HEK293 (cell line): ENCODE results near the gene NHLH1.

ENCODE experiments used
- BCL11A ChIP-seq: fragments of 450-650 bp; formaldehyde crosslinking; IDR thresholded peaks from 2 replicates; pipeline ENCODE4 v1.5.1; 2016; ENCODE audit warnings: low read depth, missing biosample characterization, missing genetic modification characterization
- BCL11B ChIP-seq: fragments of 450-650 bp; formaldehyde crosslinking; IDR thresholded peaks from 2 replicates; pipeline ENCODE4 v1.5.1; 2016; ENCODE audit warnings: low read depth, missing biosample characterization, missing genetic modification characterization
- GLI2 ChIP-seq: fragments of 450-650 bp; formaldehyde crosslinking; IDR thresholded peaks from 2 replicates; pipeline ENCODE4; 2017; ENCODE audit warnings: missing biosample characterization, missing genetic modification characterization, low read depth, borderline replicate concordance
- GLI4 ChIP-seq: fragments of 450-650 bp; formaldehyde crosslinking; IDR thresholded peaks from 2 replicates; pipeline ENCODE4 v1.5.1; 2016; ENCODE audit warnings: missing biosample characterization, missing genetic modification characterization
- HIC1 ChIP-seq: fragments of 450-650 bp; formaldehyde crosslinking; IDR thresholded peaks from 2 replicates; pipeline ENCODE4 v1.5.1; 2016; ENCODE audit warnings: missing biosample characterization, missing genetic modification characterization
- HOXA7 ChIP-seq: sonication (generic); formaldehyde crosslinking; IDR thresholded peaks from 2 replicates; pipeline ENCODE4 v1.8.1; 2022; ENCODE audit warnings: missing genetic modification reagents, borderline replicate concordance
- HOXD13 ChIP-seq: sonication (generic); formaldehyde crosslinking; IDR thresholded peaks from 2 replicates; pipeline ENCODE4 v1.8.0; 2022; ENCODE audit warnings: missing genetic modification reagents, borderline replicate concordance
- PRDM10 ChIP-seq: fragments of 450-650 bp; formaldehyde crosslinking; IDR thresholded peaks from 2 replicates; pipeline ENCODE4 v1.5.1; 2016; ENCODE audit warnings: missing biosample characterization, missing genetic modification characterization
- PRDM6 ChIP-seq: fragments of 450-650 bp; formaldehyde crosslinking; IDR thresholded peaks from 2 replicates; pipeline ENCODE4 v1.5.1; 2017; ENCODE audit warnings: missing biosample characterization, missing genetic modification characterization
- SETDB1 ChIP-seq: IDR thresholded peaks from one replicate; pipeline ENCODE4 v1.6.1; 2017; ENCODE audit warnings: mild to moderate bottlenecking, low read length, moderate library complexity, mixed read lengths; ENCODE audit not compliant: insufficient read length
- ZEB2 ChIP-seq: fragments of 450-650 bp; formaldehyde crosslinking; IDR thresholded peaks from 2 replicates; pipeline ENCODE4 v1.5.1; 2016; ENCODE audit warnings: missing biosample characterization, missing genetic modification characterization
- ZNF121 ChIP-seq: fragments of 450-650 bp; formaldehyde crosslinking; IDR thresholded peaks from 2 replicates; pipeline ENCODE4 v1.5.1; 2016; ENCODE audit warnings: missing biosample characterization, missing genetic modification characterization
- ZNF140 ChIP-seq: fragments of 450-650 bp; formaldehyde crosslinking; IDR thresholded peaks from 2 replicates; pipeline ENCODE4 v1.5.1; 2016; ENCODE audit warnings: missing biosample characterization, missing genetic modification characterization
- ZNF146 ChIP-seq: fragments of 450-650 bp; formaldehyde crosslinking; IDR thresholded peaks from 2 replicates; pipeline ENCODE4 v1.5.1; 2016; ENCODE audit warnings: missing biosample characterization, missing genetic modification characterization
- ZNF157 ChIP-seq: fragments of 450-650 bp; formaldehyde crosslinking; IDR thresholded peaks from 2 replicates; pipeline ENCODE4 v1.5.1; 2016; ENCODE audit warnings: missing biosample characterization, missing genetic modification characterization
- ZNF174 ChIP-seq: fragments of 450-650 bp; formaldehyde crosslinking; IDR thresholded peaks from 2 replicates; pipeline ENCODE4 v1.5.0; 2017; ENCODE audit warnings: missing biosample characterization, mild to moderate bottlenecking, missing genetic modification characterization
- ZNF175 ChIP-seq: fragments of 450-650 bp; formaldehyde crosslinking; IDR thresholded peaks from 2 replicates; pipeline ENCODE4 v1.5.1; 2016; ENCODE audit warnings: missing biosample characterization, missing genetic modification characterization
- ZNF184 ChIP-seq: fragments of 450-650 bp; IDR thresholded peaks from 2 replicates; pipeline ENCODE4 v1.5.1; 2018; ENCODE audit warnings: missing biosample characterization, mild to moderate bottlenecking, missing genetic modification characterization
- ZNF341 ChIP-seq: fragments of 450-650 bp; formaldehyde crosslinking; IDR thresholded peaks from 2 replicates; pipeline ENCODE4; 2016; ENCODE audit warnings: low read depth, missing biosample characterization, missing genetic modification characterization
- ZNF350 ChIP-seq: fragments of 450-650 bp; formaldehyde crosslinking; IDR thresholded peaks from 2 replicates; pipeline ENCODE4 v1.5.0; 2017; ENCODE audit warnings: missing biosample characterization, mild to moderate bottlenecking, missing genetic modification characterization
- ZNF362 ChIP-seq: fragments of 450-650 bp; formaldehyde crosslinking; IDR thresholded peaks from 2 replicates; pipeline ENCODE4 v1.5.1; 2016; ENCODE audit warnings: missing biosample characterization, missing genetic modification characterization
- ZNF37A ChIP-seq: fragments of 450-650 bp; IDR thresholded peaks from 2 replicates; pipeline ENCODE4 v1.5.1; 2018; ENCODE audit warnings: missing biosample characterization, missing genetic modification characterization
- ZNF514 ChIP-seq: fragments of 450-650 bp; formaldehyde crosslinking; IDR thresholded peaks from 2 replicates; pipeline ENCODE4 v1.5.1; 2016; ENCODE audit warnings: missing biosample characterization, missing genetic modification characterization
- ZNF529 ChIP-seq: fragments of 450-650 bp; formaldehyde crosslinking; IDR thresholded peaks from 2 replicates; pipeline ENCODE4 v1.5.1; 2017; ENCODE audit warnings: missing genetic modification characterization, missing biosample characterization; ENCODE audit not compliant: insufficient replicate concordance
- ZNF530 ChIP-seq: fragments of 450-650 bp; formaldehyde crosslinking; IDR thresholded peaks from 2 replicates; pipeline ENCODE4 v1.5.1; 2016; ENCODE audit warnings: low read depth, missing biosample characterization, missing genetic modification characterization
- ZNF664 ChIP-seq: fragments of 450-650 bp; formaldehyde crosslinking; IDR thresholded peaks from 2 replicates; pipeline ENCODE4 v1.5.1; 2016; ENCODE audit warnings: missing biosample characterization, missing genetic modification characterization
- ZNF677 ChIP-seq: fragments of 450-650 bp; IDR thresholded peaks from 2 replicates; pipeline ENCODE4 v1.5.0; 2018; ENCODE audit warnings: missing biosample characterization, mild to moderate bottlenecking, missing genetic modification characterization, moderate library complexity
- ZNF701 ChIP-seq: fragments of 450-650 bp; formaldehyde crosslinking; IDR thresholded peaks from 2 replicates; pipeline ENCODE4 v1.5.1; 2016; ENCODE audit warnings: missing biosample characterization, missing genetic modification characterization
- ZNF785 ChIP-seq: fragments of 450-650 bp; formaldehyde crosslinking; IDR thresholded peaks from 2 replicates; pipeline ENCODE4 v1.5.1; 2016; ENCODE audit warnings: missing biosample characterization, missing genetic modification characterization
- ZNF792 ChIP-seq: fragments of 450-650 bp; formaldehyde crosslinking; IDR thresholded peaks from 2 replicates; pipeline ENCODE4 v1.5.1; 2016; ENCODE audit warnings: missing biosample characterization, missing genetic modification characterization
- ZNF830 ChIP-seq: fragments of 450-650 bp; IDR thresholded peaks from 2 replicates; pipeline ENCODE4 v1.5.0; 2018; ENCODE audit warnings: missing biosample characterization, missing genetic modification characterization, low read depth, mild to moderate bottlenecking, moderate library complexity
- ZSCAN16 ChIP-seq: fragments of 450-650 bp; formaldehyde crosslinking; IDR thresholded peaks from 2 replicates; pipeline ENCODE4 v1.5.1; 2016; ENCODE audit warnings: missing biosample characterization, missing genetic modification characterization
- ZSCAN30 ChIP-seq: fragments of 450-650 bp; IDR thresholded peaks from 2 replicates; pipeline ENCODE4 v1.5.1; 2018; ENCODE audit warnings: missing biosample characterization, mild to moderate bottlenecking, missing genetic modification characterization, moderate library complexity

Gene NHLH1

GRCh38 chr1:160342953-160343869 lies 23.7 kb upstream of the NHLH1 start, which contains the start of the genes COPA and NCSTN (continued):
- TF ChIP-seq GLI2 = no peak
- TF ChIP-seq HOXD13 (CRISPR knock-in tag) = no peak
- TF ChIP-seq ZNF350 (tag by site-specific recombination) = no peak
- TF ChIP-seq ZNF530 (tag by site-specific recombination) = no peak
- TF ChIP-seq ZNF785 (tag by site-specific recombination) = no peak
- no peak for TF ChIP-seq ZNF701 (tag by site-specific recombination)
- TF ChIP-seq PRDM6 (tag by site-specific recombination) = no peak
- peak; percentile 55; the same call in 1 of the 2 replicates for TF ChIP-seq ZEB2
- peak; percentile 71; the same call in 1 of the 2 replicates for TF ChIP-seq ZSCAN30 (tag by site-specific recombination)
- TF ChIP-seq SETDB1 = no peak
- TF ChIP-seq ZNF830 (tag by site-specific recombination) = no peak
- no peak for TF ChIP-seq ZNF529
- TF ChIP-seq BCL11B (tag by site-specific recombination) = no peak
- TF ChIP-seq ZNF121 (tag by site-specific recombination) = no peak
- peak; percentile 4; the same call in 1 of the 2 replicates for TF ChIP-seq ZNF146 (tag by site-specific recombination)
- TF ChIP-seq ZNF664 (tag by site-specific recombination) = no peak
- TF ChIP-seq HIC1 (tag by site-specific recombination) = no peak
- TF ChIP-seq ZSCAN16 (tag by site-specific recombination) = 0 out of 2 replicates have a peak, but pooled peaks have one; percentile 61
- TF ChIP-seq BCL11A (tag by site-specific recombination) = no peak
- no peak for TF ChIP-seq ZNF677 (tag by site-specific recombination)
- TF ChIP-seq ZNF175 (tag by site-specific recombination) = no peak
- TF ChIP-seq ZNF362 (tag by site-specific recombination) = 0 out of 2 replicates have a peak, but pooled peaks have one; percentile 67
- TF ChIP-seq GLI4 = peak; percentile 86; the same call in 1 of the 2 replicates
- TF ChIP-seq ZNF174 (tag by site-specific recombination) = no peak
- no peak for TF ChIP-seq ZNF792 (tag by site-specific recombination)
- no peak for TF ChIP-seq ZNF140 (tag by site-specific recombination)
- TF ChIP-seq ZNF37A = no peak
- no peak for TF ChIP-seq HOXA7 (CRISPR knock-in tag)
- TF ChIP-seq ZNF184 (tag by site-specific recombination) = no peak
- TF ChIP-seq ZNF514 (tag by site-specific recombination) = no peak
- TF ChIP-seq PRDM10 = peak; percentile 97
- TF ChIP-seq ZNF157 (tag by site-specific recombination) = peak; percentile 34; the same call in 1 of the 2 replicates
- TF ChIP-seq ZNF341 = no peak
